NCI-H774 (cell line): ENCODE data around the gene FAM53C.
A peak's percentile ranks its signal among the peaks of the same experiment; 100 is the strongest.
"Not testable (repeated sequence)": the region's sequence is repeated elsewhere in the genome, so short reads cannot be mapped to it uniquely, and the experiment has no call there.

Experiments used
- DNase-seq: peaks from one replicate; lab custom pipeline; 2025; lab: John Stamatoyannopoulos, UW

Gene FAM53C

GRCh38 chr5:138337685-138338410, at the start of gene FAM53C:
Gene FAM53C (plus strand): TSS chr5:138338266. CDS start chr5:138341336, 3,070 bp downstream.
- DNase-seq = peak; percentile 93

- no peak for DNase-seq
Measured at GRCh38 chr5:138289296-138289695, 48.8 kb upstream of the FAM53C start.

GRCh38 chr5:138303372-138303771, 34.7 kb upstream of the FAM53C start:
- no peak for DNase-seq

GRCh38 chr5:138305797-138306196, 32.3 kb upstream of the FAM53C start:
- DNase-seq = no peak

- DNase-seq = no peak
Measured at GRCh38 chr5:138315751-138316278, 22.3 kb upstream of the FAM53C start.

- no peak for DNase-seq
Measured at GRCh38 chr5:138316355-138316754, 21.7 kb upstream of the FAM53C start.

- not testable (repeated sequence) for DNase-seq
Measured at GRCh38 chr5:138318211-138318610, 19.9 kb upstream of the FAM53C start.

- no peak for DNase-seq
Measured at GRCh38 chr5:138330813-138331448, 7.1 kb upstream of the FAM53C start.

- DNase-seq = peak; percentile 98
Measured at GRCh38 chr5:138331449-138332368, 6.4 kb upstream of the FAM53C start, which contains the start of gene CDC25C. Gene CDC25C (minus strand): TSS chr5:138331804. CDS start chr5:138331180, 624 bp downstream.

GRCh38 chr5:138334867-138335447, 3.1 kb upstream of the FAM53C start:
- no peak for DNase-seq

GRCh38 chr5:138336952-138337684, 948 bp upstream of the FAM53C start:
- peak; percentile 89 for DNase-seq

- DNase-seq = no peak
Measured at GRCh38 chr5:138338411-138339090, 485 bp downstream of the FAM53C start.

- no peak for DNase-seq
Measured at GRCh38 chr5:138339091-138339456, 1.0 kb downstream of the FAM53C start.

- DNase-seq = no peak
Measured at GRCh38 chr5:138339464-138339863, 1.4 kb downstream of the FAM53C start.

GRCh38 chr5:138340008-138340407, 1.9 kb downstream of the FAM53C start:
- no peak for DNase-seq

GRCh38 chr5:138344887-138345622, 7.0 kb downstream of the FAM53C start:
- no peak for DNase-seq

- no peak for DNase-seq
Measured at GRCh38 chr5:138346889-138347288, 8.8 kb downstream of the FAM53C start.

- DNase-seq = no peak
Measured at GRCh38 chr5:138349852-138350562, 11.9 kb downstream of the FAM53C start.

- DNase-seq = no peak
Measured at GRCh38 chr5:138350563-138350890, 12.5 kb downstream of the FAM53C start.
